Pulmonary artery endothelial cell (primary cell): ENCODE data around the gene ARFGAP1. TPM values are rescaled to one million over a fixed set of nuclear protein-coding genes. Genes with fewer than 3 reads are reported as not detected.
"Not testable (repeated sequence)": the region's sequence is repeated elsewhere in the genome, so short reads cannot be mapped to it uniquely, and the experiment has no call there.

Experiments used
- DNase-seq: peaks from one replicate; pipeline ENCODE4 v3.0.0-alpha.2; 2011; ENCODE audit warnings: low read depth, low spot score
- total RNA-seq: library from RNA; depleted of rRNA; stranded (reverse); fragments of >200 nt; gene quantifications from 2 replicates; pipeline ENCODE4 v1.2.3, GENCODE V29; 2014

Gene ARFGAP1
- total RNA-seq, 1 donor from 2014 or later, result 54.5 TPM

DNA sequence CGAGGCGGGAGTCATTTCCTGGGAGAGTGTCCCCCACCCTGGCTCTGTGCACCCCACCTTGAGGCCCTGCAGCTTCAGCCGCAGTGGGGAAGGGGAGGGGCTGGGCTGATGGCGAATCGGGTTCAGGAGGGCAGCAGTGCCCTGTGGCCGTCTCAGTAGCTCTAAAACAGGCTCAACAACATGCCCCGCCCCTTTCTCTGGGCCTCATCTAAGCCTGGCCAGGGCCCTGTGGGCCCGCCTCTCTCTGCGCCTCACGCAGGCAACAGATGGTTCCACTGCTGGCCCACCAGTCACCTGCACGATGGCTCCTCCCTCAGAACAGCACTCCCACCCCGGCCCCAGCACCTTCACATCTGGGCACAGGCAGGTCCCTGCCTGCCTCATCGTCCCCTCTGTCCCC is 58.3 kb downstream of the ARFGAP1 start:
- no peak for DNase-seq

DNA sequence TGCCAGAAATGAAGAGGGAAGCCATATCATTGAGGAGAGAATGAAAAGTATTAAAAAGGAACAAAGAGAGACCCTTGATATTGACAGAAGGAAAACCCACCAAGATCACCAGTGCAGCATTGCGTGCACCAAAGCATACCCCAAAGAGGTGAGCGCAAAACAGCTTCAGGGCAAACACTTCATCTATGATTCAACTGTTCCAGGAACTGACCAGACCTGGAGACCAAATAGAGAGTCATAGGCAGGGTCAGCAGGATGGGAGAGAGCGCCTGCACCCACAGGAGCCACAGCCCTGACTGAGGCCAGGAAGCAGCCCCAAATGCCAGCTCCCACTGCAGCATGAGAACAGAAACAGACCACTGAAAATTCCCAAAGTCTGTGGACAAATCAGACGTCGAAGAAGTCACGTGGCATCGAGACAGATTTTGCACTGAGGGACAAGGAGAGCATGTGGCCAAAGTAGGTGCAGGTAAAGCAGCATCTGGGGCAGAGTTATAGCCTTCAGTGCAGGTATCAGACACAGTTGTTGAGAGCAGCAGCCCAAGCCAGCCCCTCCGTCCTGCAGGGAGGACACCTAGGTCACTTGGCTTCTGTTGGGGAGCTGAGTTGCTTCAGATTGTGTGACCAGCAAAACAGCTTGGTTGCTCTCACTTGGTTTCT is 59.3 kb downstream of the ARFGAP1 start:
- DNase-seq, result no peak

- no peak for DNase-seq
These were observed 60.1 kb downstream of the ARFGAP1 start for GRCh38 chr20:63332488-63333240.

GRCh38 chr20:63333241-63333836 is 60.7 kb downstream of the ARFGAP1 start:
- DNase-seq, result no peak

- no peak for DNase-seq
These were observed 61.7 kb downstream of the ARFGAP1 start for GRCh38 chr20:63334356-63334755.

DNA sequence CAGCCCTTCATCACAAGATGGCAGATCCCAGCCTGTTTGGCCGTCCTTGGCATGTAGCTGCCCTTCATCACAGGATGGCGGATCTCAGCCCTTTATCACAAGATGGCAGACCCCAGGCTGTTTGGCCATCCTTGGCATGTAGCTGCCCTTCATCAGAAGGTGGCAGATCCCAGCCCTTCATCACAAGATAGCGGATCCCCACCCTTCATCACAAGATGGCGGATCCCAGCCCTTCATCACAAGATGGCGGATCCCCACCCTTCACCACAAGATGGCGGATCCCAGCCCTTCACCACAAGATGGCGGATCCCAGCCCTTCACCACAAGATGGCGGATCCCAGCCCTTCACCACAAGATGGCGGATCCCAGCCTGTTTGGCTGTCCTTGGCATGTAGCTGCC is 62.4 kb downstream of the ARFGAP1 start:
- not testable (repeated sequence) for DNase-seq

DNA sequence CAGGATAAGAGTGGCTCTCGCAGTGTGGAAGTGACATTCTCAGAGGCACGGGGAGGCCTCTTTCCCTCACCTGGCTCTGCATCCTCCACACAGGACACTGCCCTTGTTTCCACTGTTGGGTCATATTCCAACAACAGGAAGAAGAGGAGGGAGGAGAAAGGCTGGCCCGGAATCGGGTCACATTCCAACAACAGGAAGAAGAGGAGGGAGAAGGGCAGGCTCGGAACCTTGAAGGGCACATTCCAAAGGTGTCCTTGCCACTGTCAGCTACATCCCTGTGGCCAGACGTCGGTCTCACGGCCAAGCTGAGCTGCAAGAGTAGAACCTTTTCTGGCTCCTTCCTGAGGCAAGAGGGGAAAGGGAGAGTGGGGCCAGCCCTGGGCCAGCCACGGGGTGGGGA is 63.1 kb downstream of the ARFGAP1 start:
- no peak for DNase-seq

GRCh38 chr20:63336232-63336752 is 63.7 kb downstream of the ARFGAP1 start:
- no peak for DNase-seq

GRCh38 chr20:63337786-63338420 is 65.3 kb downstream of the ARFGAP1 start:
- DNase-seq, result no peak

Other genes starting within 250 kb of the ARFGAP1 start
- 25.5 and 31.8 TPM in 2 replicates for gene YTHDF1, start 56.7 kb upstream of the ARFGAP1 start, total RNA-seq
- not detected in 2 replicates for gene BIRC7, start 36.9 kb upstream of the ARFGAP1 start, total RNA-seq
- not detected in 2 replicates for gene NKAIN4, start 18.4 kb upstream of the ARFGAP1 start, total RNA-seq
- gene COL20A1, start 20.4 kb downstream of the ARFGAP1 start, total RNA-seq, result not detected in 2 replicates
- gene CHRNA4, start 88.5 kb downstream of the ARFGAP1 start, total RNA-seq, result not detected in 2 replicates
- not detected in 2 replicates for gene KCNQ2, start 199.8 kb downstream of the ARFGAP1 start, total RNA-seq
- gene EEF1A2, start 226.3 kb downstream of the ARFGAP1 start, total RNA-seq, result 0.32 and 0.99 TPM in 2 replicates
- 21.4 and 23.1 TPM in 2 replicates for gene PPDPF, start 248.0 kb downstream of the ARFGAP1 start, total RNA-seq